Urinary bladder (tissue), 4 donors: ENCODE data around the gene TM7SF2. TPM values are rescaled to one million over a fixed set of nuclear protein-coding genes. Genes with fewer than 3 reads are reported as not detected.
"Not testable (repeated sequence)": the region's sequence is repeated elsewhere in the genome, so short reads cannot be mapped to it uniquely, and the experiment has no call there.

Source experiments
- DNase-seq: peaks from one replicate; pipeline ENCODE4 v3.0.0-alpha.2; 2015; ENCODE audit errors: extremely low spot score
- H3K27ac ChIP-seq: one replicate; pipeline ENCODE4 v1.5.1; 2013; ENCODE audit warnings: low read depth, mild to moderate bottlenecking, moderate library complexity
- H3K36me3 ChIP-seq: one replicate; pipeline ENCODE4 v1.6.1; 2013; ENCODE audit warnings: mild to moderate bottlenecking, moderate library complexity; ENCODE audit not compliant: insufficient read depth
- H3K4me1 ChIP-seq: one replicate; pipeline ENCODE4 v1.6.1; 2013; ENCODE audit warnings: mild to moderate bottlenecking, moderate library complexity; ENCODE audit not compliant: insufficient read depth
- H3K4me3 ChIP-seq: one replicate; pipeline ENCODE4 v1.5.1; 2013; ENCODE audit warnings: low read depth, low read length
- WGBS: extraction: QIAGEN DNeasy Blood & Tissue Kit; methylation state at CpG from one replicate; pipeline ENCODE4 v1.1.7; 2013; 5-methylcytosine and 5-hydroxymethylcytosine counted together
- polyA plus RNA-seq: library from polyadenylated mRNA; stranded (reverse); fragments of 200-250 nt; gene quantifications from one replicate; pipeline ENCODE4 v1.2.3, GENCODE V29; 2013
- total RNA-seq: library from RNA; depleted of rRNA; stranded (reverse); fragments of >200 nt; gene quantifications from one replicate; pipeline ENCODE4 v1.2.3, GENCODE V29; 2014
- donor health status: healthy with polysubstance abuse.
- donor health status: healthy.

TM7SF2 gene
- total and polyA plus RNA-seq, 2 donors = 9.6 to 12.1 TPM

- Histone ChIP-seq H3K36me3 (peaks cover 3% of the 10 kb centered on the region), H3K4me1 (no peaks in the 10 kb centered on the region), H3K27ac (no peak overlapping the region), H3K4me3 (no peak overlapping the region)
- DNase-seq = no peak
- WGBS = 11% methylated on average over 14 of the region's 14 CpGs
Observed at GRCh38 chr11:65113361-65113756, 1.7 kb downstream of the TM7SF2 start.

DNA sequence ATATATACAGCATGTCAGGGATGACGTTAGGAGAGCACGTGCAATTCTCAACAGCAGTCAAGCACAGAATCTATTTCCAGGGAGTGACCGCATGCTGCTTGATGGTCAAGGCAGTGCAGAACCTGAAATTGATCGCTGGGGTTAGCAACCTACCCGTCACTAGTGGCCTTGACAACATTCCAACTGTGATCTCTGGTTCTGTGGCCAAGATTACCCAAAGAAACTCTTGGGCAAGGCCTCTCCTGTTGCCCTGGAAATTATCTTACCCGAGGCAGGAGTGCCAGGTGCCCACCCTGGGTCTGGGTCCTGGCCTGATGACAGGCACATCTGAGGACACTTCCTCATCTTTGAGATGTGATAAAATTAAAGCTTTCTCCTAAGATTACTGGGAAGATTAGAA is 2.2 kb downstream of the TM7SF2 start:
- Histone ChIP-seq H3K27ac (no peak overlapping the region), H3K4me3 (no peak overlapping the region), H3K4me1 (no peaks in the 10 kb centered on the region), H3K36me3 (no peaks in the 10 kb centered on the region)
- DNase-seq = no peak
- 66% methylated on average over 6 of the region's 6 CpGs for WGBS

GRCh38 chr11:65114538-65115171 is 3.0 kb downstream of the TM7SF2 start:
- 86% methylated on average over 11 of the region's 11 CpGs for WGBS
- no peaks in the 10 kb centered on the region for H3K36me3 ChIP-seq
- no peaks in the 10 kb centered on the region for H3K4me1 ChIP-seq
- no peak overlapping the region for H3K4me3 ChIP-seq
- no peak overlapping the region for H3K27ac ChIP-seq
- DNase-seq = no peak

DNA sequence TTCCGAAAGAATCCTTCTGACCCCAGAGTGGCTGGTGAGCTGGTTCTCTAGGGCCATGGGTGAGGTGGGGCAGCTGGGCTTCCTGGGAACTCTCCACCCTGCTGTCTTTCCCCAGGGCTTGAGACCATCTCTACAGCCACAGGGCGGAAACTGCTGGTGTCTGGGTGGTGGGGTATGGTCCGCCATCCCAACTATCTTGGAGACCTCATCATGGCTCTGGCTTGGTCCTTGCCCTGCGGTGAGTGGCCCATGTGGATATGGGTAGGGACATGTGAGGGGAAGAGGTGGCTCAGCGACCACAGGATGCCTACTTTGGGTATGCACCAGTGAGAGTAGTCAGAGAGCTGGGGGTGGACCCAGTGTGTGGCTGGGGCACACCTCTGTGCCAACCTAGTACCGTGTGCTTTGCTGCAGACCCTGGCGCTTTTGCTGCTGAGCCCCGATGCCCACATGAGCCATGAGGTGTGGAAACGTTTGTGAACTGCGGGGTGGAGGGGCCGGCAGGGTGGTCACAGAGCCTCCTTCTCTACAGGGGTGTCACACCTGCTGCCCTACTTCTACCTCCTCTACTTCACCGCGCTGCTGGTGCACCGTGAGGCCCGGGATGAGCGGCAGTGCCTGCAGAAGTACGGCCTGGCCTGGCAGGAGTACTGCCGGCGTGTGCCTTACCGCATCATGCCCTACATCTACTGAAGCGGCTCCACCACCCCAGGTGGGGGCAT is 3.9 kb downstream of the TM7SF2 start:
- WGBS = 93% methylated on average over 21 of the region's 21 CpGs
- no peak for DNase-seq
- Histone ChIP-seq H3K4me1 (no peaks in the 10 kb centered on the region), H3K27ac (no peak overlapping the region), H3K4me3 (no peak overlapping the region), H3K36me3 (no peaks in the 10 kb centered on the region)

GRCh38 chr11:65116370-65117205 is 4.9 kb downstream of the TM7SF2 start:
- no peak for DNase-seq
- no peaks in the 10 kb centered on the region for H3K36me3 ChIP-seq
- H3K27ac ChIP-seq = peak overlapping the region; percentile 3
- peak overlapping the region; percentile 79 for H3K4me3 ChIP-seq
- WGBS = 22% methylated on average over 68 of the region's 68 CpGs
- no peaks in the 10 kb centered on the region for H3K4me1 ChIP-seq

- no peaks in the 10 kb centered on the region for H3K4me1 ChIP-seq
- under 1% methylated on average over 89 of the region's 89 CpGs for WGBS
Observed at GRCh38 chr11:65117206-65118096, 5.8 kb downstream of the TM7SF2 start, which contains the start of gene ZNHIT2. Gene ZNHIT2, minus strand, starts transcription at chr11:65117701. Its CDS starts 48 bp downstream, at chr11:65117653.

DNA sequence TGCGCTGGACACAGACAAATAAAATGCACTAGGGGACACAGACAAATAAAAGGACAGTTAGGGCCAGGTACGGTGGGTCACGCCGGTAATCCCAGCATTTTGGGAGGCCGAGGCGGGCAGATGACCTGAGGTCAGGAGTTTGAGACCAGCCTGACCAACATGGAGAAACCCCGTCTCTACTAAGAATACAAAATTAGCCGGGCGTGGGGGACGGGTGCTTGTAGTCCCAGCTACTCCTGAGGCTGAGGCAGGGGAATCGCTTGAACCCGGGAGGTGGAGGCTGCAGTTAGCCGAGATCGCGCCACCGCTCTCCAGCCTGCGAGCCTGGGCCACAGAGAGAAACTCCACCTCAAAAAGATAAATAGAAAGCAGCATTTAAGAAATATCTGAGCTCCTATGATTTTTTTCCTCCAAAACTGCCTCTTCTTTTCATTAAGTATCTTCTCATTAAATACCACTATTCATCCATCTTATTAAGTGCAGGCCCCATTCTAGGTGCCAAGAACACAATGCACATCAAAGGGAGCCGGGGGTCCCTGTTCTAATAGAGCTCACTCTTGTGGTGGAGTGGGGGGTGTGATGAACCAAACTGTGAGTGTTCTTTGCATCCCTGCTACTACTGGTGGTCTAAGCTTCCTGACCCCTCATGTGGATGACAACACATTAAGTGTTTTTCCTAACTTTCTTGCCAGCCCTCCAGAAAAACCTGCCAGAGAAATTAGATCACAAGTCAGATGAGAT is 6.6 kb downstream of the TM7SF2 start:
- 81% methylated on average over 18 of the region's 18 CpGs for WGBS
- no peaks in the 10 kb centered on the region for H3K36me3 ChIP-seq
- no peaks in the 10 kb centered on the region for H3K4me1 ChIP-seq
- no peak overlapping the region for H3K4me3 ChIP-seq
- H3K27ac ChIP-seq = no peak overlapping the region
- no peak for DNase-seq

More at GRCh38 chr11:65117206-65118096, 5.8 kb downstream of the TM7SF2 start, which contains the start of gene ZNHIT2:
- Histone ChIP-seq H3K4me3 (peak within 1 kb of the TSS; percentile 79), H3K36me3 (no peaks in the 10 kb centered on the region), H3K27ac (peak within 1 kb of the TSS; percentile 3)
- peak; percentile 98 for DNase-seq

GRCh38 chr11:65118891-65119669 is 7.4 kb downstream of the TM7SF2 start:
- not testable (repeated sequence) for H3K4me1 ChIP-seq, H3K4me3 ChIP-seq, H3K27ac ChIP-seq, DNase-seq, H3K36me3 ChIP-seq
- 89% methylated on average over 18 of the region's 18 CpGs for WGBS

DNA sequence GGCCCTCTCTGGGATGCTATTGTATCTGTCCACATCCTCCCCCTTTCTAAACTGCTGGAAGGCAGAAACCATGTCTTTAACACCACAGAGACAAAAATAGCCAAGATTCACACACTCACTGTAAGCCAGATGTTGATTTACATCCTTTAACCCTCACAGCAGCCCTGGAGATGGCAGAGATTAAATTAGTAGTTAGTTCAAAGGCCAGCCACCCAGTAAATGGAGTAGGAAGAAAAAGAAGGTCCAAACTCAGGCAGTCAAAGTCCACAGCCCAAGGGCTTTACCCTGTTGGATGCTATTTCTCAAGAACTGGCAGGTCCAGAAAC is 8.0 kb downstream of the TM7SF2 start:
- no peaks in the 10 kb centered on the region for H3K4me1 ChIP-seq

DNA sequence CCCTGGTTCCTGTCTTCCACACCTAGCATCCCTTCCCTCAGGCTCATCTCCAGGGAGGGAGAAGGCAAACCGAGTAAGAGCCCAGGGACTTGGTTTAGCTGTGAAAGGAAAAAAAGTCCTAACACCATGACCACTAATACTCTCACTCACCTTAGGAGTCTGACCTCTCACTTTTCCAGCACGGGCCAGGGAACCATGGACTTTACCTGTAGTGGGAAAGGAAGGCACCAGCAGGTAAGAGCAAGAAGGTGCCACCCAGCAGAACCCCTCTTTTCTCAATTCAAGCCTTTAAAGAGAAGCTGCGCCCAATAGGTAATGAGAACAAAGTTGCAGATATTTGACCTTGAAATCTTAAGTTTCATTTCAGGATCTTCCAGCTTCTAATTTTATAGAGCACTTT is 9.2 kb downstream of the TM7SF2 start:
- 92% methylated on average over 3 of the region's 3 CpGs for WGBS
- no peak overlapping the region for H3K27ac ChIP-seq
- H3K4me3 ChIP-seq = peak overlapping the region; percentile 71
- DNase-seq = no peak
- no peaks in the 10 kb centered on the region for H3K4me1 ChIP-seq
- H3K36me3 ChIP-seq = no peaks in the 10 kb centered on the region

More for the DNA sequence above, 8.0 kb downstream of the TM7SF2 start:
- Histone ChIP-seq H3K4me3 (no peak overlapping the region), H3K27ac (no peak overlapping the region), H3K36me3 (no peaks in the 10 kb centered on the region)
- no peak for DNase-seq

DNA sequence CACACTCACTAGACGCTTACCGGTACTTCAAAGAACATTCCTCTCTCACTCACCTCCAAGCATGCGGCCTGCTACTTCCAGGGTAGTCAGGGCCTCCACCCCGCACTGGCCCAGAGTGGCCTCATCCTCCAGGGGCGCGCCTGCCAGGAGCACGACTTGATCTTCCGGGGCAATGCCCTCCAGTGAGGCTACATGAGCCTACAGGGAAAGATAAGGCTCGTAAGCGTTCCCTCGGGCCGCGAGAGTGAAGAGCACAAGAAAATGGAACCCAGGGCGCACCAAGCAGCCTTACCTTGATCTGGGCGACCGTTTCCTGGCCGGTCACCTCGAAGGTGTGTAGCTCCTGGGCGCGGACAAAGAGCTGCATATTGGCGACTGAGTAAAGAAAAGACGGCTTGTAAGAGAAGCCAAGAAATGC is 9.8 kb downstream of the TM7SF2 start:
- no peak for DNase-seq
- Histone ChIP-seq H3K27ac (peak overlapping the region; percentile 91), H3K4me3 (peak overlapping the region; percentile 71), H3K4me1 (no peaks in the 10 kb centered on the region), H3K36me3 (no peaks in the 10 kb centered on the region)
- 2% methylated on average over 22 of the region's 22 CpGs for WGBS
